ENCODE measurements around the gene GEMIN5.

The GEMIN5 gene

GRCh38 chr5:154873791-154874331 lies 64.2 kb downstream of the GEMIN5 start:
- DNase-seq = no peak

- DNase-seq = no peak
Measured at GRCh38 chr5:154871734-154872133, 66.3 kb downstream of the GEMIN5 start.

GRCh38 chr5:154868702-154869101 lies 69.3 kb downstream of the GEMIN5 start:
- no peak for DNase-seq

- no peak for DNase-seq
Measured at GRCh38 chr5:154866841-154867240, 71.2 kb downstream of the GEMIN5 start.

- DNase-seq = no peak
Measured at GRCh38 chr5:154865466-154866184, 72.4 kb downstream of the GEMIN5 start.

- no peak for DNase-seq
Measured at GRCh38 chr5:154863291-154864080, 74.5 kb downstream of the GEMIN5 start.

GRCh38 chr5:154862766-154863165 lies 75.2 kb downstream of the GEMIN5 start:
- no peak for DNase-seq

GRCh38 chr5:154861946-154862345 lies 76.1 kb downstream of the GEMIN5 start:
- no peak for DNase-seq

- DNase-seq = no peak
Measured at GRCh38 chr5:154860765-154861164, 77.2 kb downstream of the GEMIN5 start.

GRCh38 chr5:154860123-154860522 lies 77.9 kb downstream of the GEMIN5 start:
- DNase-seq = no peak

- no peak for DNase-seq
Measured at GRCh38 chr5:154858972-154859871, 78.8 kb downstream of the GEMIN5 start.

- DNase-seq = peak; percentile 98
Measured at GRCh38 chr5:154858297-154858971, 79.6 kb downstream of the GEMIN5 start, which contains the start of gene CNOT8. Gene CNOT8 (plus strand): TSS chr5:154858627. CDS start chr5:154863279, 4,652 bp downstream.

GRCh38 chr5:154857530-154858296 lies 80.3 kb downstream of the GEMIN5 start:
- DNase-seq = peak; percentile 84

GRCh38 chr5:154851351-154851750 lies 86.7 kb downstream of the GEMIN5 start:
- no peak for DNase-seq

GRCh38 chr5:154850255-154851062 lies 87.6 kb downstream of the GEMIN5 start, which contains the start of gene FAXDC2:
Gene FAXDC2 (minus strand): TSS chr5:154850603. CDS start chr5:154838178, 12,425 bp downstream.
- no peak for DNase-seq

- no peak for DNase-seq
Measured at GRCh38 chr5:154849791-154850201, 88.2 kb downstream of the GEMIN5 start.

- no peak for DNase-seq
Measured at GRCh38 chr5:154849264-154849785, 88.7 kb downstream of the GEMIN5 start.

- DNase-seq = no peak
Measured at GRCh38 chr5:154844809-154845208, 93.2 kb downstream of the GEMIN5 start.

GRCh38 chr5:154842689-154843530 lies 95.1 kb downstream of the GEMIN5 start:
- DNase-seq = no peak
